Epidermal melanocyte (primary cell): ENCODE measurements around the gene SIGLEC9.

Experiments
- DNase-seq: peaks from one replicate; pipeline ENCODE4 v3.0.0; 2011; ENCODE audit warnings: low spot score; ENCODE audit not compliant: insufficient read length

SIGLEC9 gene

DNA sequence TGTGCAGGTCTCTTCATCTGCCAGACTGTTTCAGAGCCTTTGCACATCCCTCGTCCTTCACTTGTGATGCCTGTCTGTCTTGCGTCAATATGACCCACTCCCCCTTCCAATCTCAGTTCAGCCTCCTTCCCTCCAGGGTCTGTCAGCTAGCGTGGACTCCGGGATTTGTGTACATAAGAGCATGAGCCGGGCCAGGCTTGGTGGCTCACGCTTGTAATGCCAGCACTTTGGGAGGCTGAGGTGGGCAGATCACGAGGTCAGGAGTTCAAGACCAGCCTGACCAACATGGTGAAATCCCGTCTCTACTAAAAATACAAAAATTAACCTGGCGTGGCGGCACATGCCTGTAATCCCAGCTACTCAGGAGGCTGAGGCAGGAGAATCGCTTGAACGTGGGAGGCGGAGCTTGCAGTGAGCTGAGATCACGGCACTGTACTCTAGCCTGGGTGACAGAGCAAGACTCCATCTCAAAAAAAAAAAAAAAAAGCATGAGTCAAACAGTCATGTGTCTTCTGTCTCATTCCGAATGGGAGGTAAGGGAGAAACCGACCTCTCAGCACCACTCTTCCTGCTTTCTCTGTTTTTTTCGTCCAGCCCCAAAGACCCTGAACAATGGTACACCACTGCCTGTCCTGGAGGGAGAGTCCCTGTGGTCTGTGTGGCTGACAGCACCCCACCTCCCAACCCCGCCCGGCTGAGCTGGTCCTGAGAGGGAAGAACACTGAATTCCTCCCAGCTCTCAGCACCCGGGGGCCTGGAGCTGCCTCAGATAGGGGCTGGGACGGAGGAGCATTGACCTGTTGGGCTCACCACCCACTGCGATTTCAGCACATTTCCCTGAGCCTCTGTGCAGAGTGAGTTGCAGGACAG, 2.4 kb upstream of the SIGLEC9 start:
- no peak for DNase-seq

DNA sequence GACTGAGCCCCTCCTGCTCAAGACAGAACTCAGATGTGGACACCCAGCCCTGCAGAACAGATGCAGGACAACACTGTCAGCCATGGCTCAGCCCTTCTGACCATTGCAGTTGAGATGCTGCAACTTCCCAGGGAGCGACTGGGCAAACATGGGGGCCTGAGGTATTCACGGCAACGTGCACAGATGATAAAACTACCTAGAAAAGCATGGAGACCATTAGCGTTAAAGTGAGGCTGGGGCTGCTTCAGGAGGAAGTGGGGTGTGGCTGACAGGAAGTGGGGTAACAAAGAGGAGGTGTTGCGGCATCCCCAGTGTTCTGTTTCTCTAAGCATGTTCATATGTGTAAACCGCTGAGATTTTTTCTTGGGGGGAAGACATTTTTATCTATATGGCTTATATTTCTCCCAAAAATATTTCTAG, 1.3 kb upstream of the SIGLEC9 start:
- no peak for DNase-seq

DNA sequence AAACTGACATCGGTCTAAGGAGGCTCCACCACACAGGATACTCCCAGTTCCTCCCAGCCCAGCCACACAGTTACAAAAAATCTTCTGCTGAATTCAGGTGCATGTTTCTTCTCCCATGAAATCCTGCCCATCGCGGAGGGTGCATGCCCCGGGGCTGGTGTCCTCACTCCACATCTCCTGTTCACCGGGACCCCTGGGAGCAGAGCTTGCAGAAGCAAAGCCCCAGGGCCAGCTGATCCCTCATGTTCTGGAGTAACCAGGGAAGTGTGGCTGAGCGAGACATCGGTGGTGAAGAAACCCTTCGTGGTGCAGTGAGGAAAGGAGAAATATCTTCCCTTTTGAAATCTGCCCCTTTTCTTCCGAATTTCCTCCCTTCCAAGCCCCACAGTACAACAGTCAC, 904 bp upstream of the SIGLEC9 start:
- no peak for DNase-seq

DNA sequence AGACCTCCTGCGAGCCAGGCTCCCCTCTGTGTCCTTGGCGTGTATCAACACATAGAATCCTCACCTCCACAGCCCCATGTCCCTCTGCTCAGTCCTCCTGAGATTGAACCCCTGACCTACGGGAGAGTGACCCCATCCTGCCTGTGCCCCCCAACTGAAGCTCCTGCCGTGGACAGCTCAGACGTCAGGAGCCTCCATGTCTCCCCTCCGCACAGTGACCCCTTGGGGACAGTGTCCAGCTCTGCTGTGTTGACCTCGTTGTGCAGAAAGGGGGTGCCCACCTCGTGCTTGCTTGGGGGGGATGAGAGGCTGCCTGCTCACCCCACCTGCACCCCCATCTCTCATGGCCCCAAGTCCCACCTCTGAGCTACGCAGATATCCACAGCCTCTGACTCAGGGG, 490 bp upstream of the SIGLEC9 start:
- DNase-seq, result no peak

DNA sequence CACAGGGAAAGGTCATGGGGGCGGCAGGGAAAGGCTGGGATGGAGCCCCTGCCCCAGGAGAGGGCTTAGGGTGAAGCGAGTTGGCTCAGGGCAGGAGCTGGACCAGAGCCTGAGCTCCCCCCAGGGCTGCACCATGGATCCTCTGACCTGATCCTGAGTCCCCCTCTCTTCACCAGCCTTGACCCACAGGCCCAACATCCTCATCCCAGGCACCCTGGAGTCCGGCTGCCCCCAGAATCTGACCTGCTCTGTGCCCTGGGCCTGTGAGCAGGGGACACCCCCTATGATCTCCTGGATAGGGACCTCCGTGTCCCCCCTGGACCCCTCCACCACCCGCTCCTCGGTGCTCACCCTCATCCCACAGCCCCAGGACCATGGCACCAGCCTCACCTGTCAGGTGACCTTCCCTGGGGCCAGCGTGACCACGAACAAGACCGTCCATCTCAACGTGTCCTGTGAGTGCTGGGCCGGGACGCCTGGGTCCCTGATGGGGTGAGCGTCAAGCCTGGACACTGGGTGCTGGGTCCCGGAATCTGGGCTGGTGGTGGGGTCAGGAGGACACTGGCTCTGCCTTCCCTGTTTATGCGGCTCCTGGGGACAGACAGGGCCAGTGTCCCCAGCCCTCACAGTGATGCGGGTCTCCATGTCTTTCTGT, 842 bp downstream of the SIGLEC9 start:
- DNase-seq, result no peak

DNA sequence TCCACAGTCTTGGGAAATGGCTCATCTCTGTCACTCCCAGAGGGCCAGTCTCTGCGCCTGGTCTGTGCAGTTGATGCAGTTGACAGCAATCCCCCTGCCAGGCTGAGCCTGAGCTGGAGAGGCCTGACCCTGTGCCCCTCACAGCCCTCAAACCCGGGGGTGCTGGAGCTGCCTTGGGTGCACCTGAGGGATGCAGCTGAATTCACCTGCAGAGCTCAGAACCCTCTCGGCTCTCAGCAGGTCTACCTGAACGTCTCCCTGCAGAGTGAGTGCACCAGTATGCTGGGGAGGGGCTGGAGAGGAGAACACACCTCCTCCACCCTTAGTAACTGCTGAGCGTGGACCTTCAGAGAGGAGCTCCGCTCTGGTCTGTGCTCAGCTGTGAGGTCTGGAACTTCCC, 2.3 kb downstream of the SIGLEC9 start:
- DNase-seq, result no peak

DNA sequence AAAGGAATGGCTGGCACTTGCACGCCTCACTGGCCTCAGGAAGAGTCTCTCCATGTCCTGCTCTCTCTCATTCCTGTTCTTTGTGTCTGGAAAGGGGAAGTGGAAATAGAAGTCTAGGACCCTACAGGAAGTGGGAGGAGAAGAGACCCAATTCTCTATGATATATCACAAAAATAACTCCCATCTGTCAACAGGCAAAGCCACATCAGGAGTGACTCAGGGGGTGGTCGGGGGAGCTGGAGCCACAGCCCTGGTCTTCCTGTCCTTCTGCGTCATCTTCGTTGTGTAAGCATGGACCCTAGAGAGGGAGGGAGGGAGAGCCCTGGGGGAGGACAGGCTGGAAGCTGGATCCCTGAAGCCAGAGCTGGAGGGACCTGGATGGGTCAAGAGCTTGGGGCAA, 3.0 kb downstream of the SIGLEC9 start:
- DNase-seq, result no peak

DNA sequence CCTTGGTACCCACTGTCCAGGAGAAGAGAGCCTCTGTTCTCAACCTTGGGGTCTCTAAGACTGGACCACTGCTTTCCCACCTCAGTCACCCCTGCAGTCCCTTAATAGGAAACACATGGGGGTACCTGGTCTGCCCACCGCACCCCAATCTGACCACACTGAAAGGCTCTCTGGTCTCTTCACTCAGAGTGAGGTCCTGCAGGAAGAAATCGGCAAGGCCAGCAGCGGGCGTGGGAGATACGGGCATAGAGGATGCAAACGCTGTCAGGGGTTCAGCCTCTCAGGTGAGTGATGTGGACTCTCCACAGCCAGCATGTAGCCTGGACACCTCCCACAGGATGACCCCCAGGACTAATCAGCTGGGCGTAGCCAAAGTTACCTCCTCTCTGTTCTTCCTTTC, 3.5 kb downstream of the SIGLEC9 start:
- no peak for DNase-seq

DNA sequence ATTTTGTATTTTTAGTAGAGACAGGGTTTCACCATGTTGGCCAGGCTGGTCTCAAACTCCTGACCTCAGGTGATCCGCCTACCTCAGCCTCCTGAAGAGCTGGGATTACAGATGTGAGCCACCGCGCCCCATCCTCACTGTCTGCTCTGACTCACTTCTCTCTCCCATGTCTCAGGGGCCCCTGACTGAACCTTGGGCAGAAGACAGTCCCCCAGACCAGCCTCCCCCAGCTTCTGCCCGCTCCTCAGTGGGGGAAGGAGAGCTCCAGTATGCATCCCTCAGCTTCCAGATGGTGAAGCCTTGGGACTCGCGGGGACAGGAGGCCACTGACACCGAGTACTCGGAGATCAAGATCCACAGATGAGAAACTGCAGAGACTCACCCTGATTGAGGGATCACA, 5.0 kb downstream of the SIGLEC9 start:
- DNase-seq, result no peak

DNA sequence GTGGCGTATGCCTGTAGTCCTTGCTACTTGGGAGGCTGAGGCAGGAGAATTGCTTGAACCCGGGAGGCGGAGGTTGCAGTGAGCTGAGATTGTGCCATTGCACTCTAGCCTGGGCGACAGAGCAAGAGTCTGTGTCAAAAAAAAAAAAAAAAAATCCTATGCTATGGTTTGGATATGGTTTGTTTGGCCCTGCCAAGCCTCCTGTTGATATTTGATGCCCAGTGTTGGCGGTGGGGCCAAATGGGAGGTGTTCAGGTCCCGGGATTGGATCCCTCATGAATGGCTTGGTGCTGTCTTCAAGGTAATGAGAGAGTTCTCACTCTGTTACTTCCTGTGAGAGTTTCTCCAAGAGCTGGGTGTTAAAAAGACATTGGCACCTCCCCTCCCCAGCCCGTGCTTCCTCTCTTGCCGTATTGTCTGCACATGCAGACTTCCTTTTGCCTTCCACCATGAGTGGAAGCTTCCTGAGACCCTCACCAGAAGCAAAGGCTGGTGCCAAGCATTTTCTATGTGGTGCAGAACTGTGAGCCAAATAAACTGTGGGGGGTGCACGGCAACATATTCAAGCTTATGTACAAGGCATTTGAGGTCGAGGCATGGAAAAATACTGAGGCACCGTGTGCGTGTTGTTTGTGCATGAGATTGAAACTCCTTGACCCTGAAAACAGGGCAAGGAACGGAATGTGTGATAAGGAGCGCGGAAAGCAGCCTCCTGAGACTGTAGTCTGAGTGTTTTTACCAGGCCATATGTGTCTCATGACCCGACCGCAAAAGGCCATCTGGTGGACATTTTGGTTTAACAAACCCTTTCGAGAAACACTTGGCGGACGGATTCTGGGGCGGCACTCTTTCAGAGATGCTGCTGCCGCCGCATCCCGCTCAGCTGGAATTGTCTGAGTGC, 7.3 kb downstream of the SIGLEC9 start:
- no peak for DNase-seq

DNA sequence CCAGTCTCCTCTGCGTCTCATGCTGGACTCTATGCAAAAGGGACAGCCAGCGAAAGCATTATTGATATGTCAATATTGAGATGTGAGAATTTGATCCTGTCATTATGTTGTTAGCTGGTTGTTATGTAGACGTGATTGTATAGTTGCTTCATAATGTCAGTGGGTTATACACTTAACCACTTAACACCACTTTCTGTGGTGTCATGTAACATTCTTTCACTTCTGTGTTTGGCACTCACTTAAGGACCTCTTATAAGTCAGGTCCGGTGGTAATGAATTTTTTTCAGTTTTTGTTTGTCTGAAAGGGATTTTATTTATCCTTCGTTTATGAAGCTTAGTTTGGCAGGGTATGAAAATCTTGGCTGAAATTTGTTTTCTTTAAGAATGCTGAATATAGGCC, 10.3 kb downstream of the SIGLEC9 start:
- DNase-seq, result no peak

DNA sequence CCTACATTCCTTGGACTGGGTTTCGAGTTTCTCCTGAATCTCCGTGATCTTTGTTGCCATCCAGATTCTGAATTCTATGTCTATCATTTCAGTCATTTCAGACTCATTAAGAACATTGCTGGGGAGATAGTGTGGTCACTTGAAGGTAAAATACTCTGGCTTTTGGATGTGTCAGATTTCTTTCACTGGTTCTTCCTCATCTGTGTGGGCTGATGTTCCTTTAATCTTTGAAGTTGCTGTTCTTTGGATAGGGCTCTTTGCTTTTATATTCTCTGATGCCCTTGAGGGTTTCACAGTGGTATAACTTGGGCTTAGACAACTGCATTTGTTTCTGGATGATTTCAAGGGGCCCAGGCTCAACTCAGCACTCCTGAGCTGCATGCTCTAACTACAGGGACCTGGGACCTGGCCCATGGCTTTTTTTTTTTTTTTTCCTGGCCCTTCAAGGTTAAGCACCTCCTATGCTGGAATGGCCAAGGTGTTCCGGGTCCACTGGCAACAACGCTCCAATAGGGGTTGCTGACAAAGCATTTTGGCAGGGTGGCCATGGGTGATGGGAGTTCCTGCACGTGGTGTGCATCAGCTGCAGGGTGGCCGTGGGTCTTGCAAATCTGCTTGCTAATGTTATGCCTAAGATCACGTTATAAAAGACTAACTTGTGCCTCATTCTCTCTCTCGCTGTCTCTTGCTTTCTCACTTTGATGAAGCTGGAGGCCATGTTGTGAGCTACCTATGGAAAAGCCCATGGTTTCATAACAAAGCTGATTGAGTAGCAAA, 11.5 kb downstream of the SIGLEC9 start:
- DNase-seq, result no peak

DNA sequence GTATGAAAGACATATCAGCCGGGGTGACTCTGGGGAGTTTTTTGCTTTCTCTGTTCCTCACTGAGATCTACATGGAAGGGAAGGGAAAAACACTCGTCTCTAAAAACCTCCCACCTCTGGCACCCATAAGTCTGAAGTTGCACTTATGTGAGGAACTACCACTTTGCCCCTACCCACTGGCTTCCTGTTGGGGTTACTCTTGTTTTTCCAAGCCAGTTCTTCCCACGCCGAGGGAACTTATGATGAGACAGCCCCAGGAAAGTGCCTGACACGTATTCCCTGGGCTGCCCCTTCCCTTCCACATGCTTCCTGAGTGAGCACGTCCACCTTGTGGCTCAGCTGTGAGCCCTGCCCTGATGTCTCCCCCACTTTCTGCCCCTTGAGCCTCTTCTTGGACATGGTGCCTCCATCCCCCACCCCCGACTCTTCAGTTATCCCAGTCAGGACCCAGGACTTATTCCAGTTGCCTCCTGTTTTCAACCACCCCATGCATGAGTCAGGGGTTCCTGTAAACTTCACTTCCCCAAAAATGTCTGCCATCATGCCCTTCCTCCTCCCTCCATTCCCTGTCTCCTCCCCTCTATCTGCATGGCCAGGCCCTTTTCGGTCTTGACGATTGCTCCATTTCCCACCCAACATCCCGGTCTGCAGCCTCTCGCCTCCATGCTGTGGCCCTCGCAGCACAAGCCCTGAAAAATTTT, 12.3 kb downstream of the SIGLEC9 start:
- no peak for DNase-seq

DNA sequence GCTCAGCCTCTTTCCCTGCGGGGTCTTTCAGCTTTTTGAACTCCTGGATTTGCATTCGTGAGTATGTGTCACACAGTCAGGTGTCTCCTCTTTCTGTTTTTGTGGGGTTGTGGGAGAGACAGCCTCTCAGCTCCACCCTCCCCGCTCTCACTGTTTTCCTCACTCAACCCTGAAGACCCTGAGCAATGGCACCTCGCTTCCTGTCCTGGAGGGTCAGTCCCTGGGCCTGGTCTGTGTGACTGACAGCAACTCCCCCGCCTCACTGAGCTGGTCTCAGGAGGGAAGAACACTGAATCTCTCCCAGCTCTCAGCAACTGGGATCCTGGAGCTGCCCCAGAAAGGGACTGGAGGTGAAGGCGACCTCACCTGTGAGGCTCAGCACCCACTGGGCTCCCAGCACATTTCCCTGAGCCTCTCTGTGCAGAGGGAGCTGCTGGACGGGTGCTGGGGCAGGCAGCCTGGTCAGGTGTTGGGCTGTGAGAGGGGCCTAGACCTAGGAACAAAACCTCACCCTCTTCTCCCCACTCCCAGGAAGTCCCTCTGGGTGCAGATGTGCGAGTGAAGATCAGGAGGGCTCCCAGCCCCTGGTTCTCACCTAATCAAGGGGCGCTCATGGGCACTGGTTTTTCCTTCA, 13.2 kb downstream of the SIGLEC9 start:
- no peak for DNase-seq

DNA sequence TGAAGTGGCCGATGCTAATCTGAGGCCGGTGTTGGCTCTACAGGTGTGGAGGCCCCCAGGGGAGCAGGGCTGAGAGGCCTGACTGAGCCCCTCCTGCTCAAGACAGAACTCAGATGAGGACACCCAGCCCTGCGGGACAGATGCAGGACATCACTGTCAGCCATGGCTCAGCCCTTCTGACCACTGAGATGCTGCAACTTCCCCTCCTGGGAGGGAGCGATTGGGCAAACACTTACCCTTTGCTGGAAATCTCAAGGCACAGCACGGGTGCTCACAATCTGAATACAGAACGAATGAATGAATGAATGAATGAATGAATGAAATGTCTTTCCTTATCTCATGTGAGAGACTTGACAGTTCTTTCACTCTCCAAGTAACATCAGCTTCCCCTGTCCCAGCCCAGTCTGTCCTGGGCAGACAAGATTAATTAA, 13.9 kb downstream of the SIGLEC9 start:
- no peak for DNase-seq

DNA sequence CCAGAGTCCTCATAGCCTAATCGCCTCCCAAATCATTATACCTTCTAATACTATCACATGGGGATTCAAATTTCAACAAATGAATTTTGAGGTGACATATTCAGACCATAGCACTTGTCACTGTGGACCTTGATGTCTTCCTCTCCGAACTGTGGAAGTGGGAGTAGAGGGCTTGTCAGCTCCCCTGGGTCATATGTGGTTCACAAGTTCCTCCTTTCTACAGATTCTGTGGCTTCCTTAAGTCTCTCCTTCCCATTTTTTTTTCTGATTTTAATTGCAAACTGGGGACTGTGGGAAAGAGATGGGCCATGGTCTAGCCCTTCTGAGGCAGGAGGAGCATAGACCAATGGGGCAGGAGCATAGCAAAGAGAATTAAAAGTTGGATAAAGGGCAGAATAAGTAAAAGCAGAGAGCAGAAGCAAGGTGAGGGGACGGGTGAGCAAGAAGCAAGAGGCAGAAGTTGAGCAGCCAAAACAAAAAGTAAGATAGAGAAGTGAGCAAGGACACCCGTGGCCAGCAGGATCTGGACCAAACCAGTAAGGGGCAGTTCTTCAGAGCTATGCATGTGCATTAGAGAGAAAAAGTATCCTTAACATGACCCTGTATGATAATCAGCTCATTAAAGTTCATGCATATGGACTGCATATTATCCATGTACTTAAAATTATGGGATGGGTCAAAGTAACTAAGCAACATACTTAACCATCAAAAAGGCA, 14.8 kb downstream of the SIGLEC9 start:
- DNase-seq, result no peak

DNA sequence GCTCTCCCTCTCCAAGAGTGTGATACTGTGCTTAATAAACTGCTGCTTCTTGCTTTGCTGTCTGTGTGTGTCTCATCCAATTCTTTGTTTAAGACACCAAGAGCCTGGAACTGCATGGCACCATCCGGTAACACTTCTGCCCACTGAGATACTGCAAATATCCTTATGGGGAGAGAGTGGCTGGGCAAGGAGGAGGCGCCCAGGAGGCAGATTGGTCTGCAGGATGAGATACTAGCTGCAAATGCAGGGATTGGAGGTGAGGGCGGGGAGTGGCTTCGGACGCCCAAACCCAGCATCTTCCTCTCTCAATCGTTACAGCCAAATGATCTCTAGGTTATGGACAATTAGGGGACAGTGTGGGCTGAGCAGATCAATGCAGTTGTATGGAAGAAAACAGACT, 15.7 kb downstream of the SIGLEC9 start:
- no peak for DNase-seq

DNA sequence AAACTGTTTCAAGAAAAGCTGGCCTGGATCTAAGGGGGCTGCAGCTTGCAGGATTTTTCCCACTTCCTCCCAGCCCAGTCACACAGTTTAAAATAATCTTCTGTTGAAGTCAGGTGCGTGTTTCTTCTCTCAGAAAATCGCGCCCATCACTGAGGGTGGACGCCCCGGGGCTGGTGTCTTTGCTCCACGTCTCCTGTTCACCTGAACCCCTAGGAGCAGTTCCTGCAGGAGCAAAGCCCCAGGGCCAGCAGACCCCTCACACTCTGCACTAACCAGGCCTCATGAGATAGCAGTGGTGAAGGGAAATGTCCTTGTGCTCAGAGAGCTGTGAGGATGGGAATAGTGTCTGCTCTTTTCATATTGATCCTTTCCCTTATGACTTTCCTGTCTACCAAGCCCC, 16.5 kb downstream of the SIGLEC9 start:
- no peak for DNase-seq

DNA sequence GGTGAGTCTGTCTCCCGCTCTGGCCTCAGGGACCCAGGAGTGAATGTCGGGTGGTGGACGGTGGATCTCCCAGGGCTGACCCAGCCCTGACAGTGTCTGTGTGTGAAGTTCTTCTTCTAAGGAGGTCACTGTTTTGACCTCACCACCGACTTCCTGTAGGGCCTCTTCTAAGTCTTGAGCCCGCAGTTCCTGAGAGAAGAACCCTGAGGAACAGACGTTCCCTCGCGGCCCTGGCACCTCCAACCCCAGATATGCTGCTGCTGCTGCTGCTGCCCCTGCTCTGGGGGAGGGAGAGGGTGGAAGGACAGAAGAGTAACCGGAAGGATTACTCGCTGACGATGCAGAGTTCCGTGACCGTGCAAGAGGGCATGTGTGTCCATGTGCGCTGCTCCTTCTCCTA, 17.4 kb downstream of the SIGLEC9 start, which contains the start of gene SIGLEC7:
TSS of gene SIGLEC7 (plus strand) at position 183 of the 400 bp plus-strand sequence. CDS start at position 252, 69 bp downstream.
- no peak for DNase-seq
